Parathyroid adenoma (tissue), 2 donors: ENCODE measurements around the gene DLG2.

Experiments used
- H2AFZ ChIP-seq: fragments of 300-600 bp; sonication (generic); one replicate; pipeline ENCODE4 v1.7.0; 2017; ENCODE audit warnings: antibody characterized with exemption, mild to moderate bottlenecking
- H3K27ac ChIP-seq: fragments of 300-600 bp; sonication (generic); one replicate; pipeline ENCODE4 v1.7.0; 2017
- H3K27me3 ChIP-seq: fragments of 300-600 bp; sonication (generic); one replicate; pipeline ENCODE4 v1.7.0; 2017; ENCODE audit warnings: low read length; ENCODE audit not compliant: control insufficient read depth, insufficient read depth
- H3K36me3 ChIP-seq: fragments of 300-600 bp; sonication (generic); one replicate; pipeline ENCODE4 v1.7.0; 2017; ENCODE audit warnings: low read length; ENCODE audit not compliant: control insufficient read depth, insufficient read depth
- H3K4me1 ChIP-seq: fragments of 300-600 bp; sonication (generic); one replicate; pipeline ENCODE4 v1.7.0; 2017; ENCODE audit warnings: control low read depth
- H3K4me2 ChIP-seq: fragments of 300-600 bp; sonication (generic); one replicate; pipeline ENCODE4 v1.7.0; 2017; ENCODE audit warnings: low read length
- H3K4me3 ChIP-seq: fragments of 300-600 bp; sonication (generic); one replicate; pipeline ENCODE4 v1.7.0; 2017; ENCODE audit warnings: low read depth, low read length
- H3K79me2 ChIP-seq: fragments of 300-600 bp; sonication (generic); one replicate; pipeline ENCODE4 v1.7.0; 2017; ENCODE audit warnings: control low read depth
- H3K9ac ChIP-seq: fragments of 300-600 bp; sonication (generic); one replicate; pipeline ENCODE4 v1.7.0; 2017; ENCODE audit warnings: mild to moderate bottlenecking
- H3K9me3 ChIP-seq: fragments of 300-600 bp; sonication (generic); one replicate; pipeline ENCODE4 v1.7.0; 2017; ENCODE audit warnings: low read length; ENCODE audit not compliant: control insufficient read depth
- TF ChIP-seq, protein P1 (sequence below): fragments of 300-600 bp; sonication (generic); IDR thresholded peaks from one replicate; pipeline ENCODE4 v1.7.0; 2017; ENCODE audit warnings: antibody characterized with exemption, mild to moderate bottlenecking
- donor health status: primary hyperparathyroidism.

Gene DLG2

DNA sequence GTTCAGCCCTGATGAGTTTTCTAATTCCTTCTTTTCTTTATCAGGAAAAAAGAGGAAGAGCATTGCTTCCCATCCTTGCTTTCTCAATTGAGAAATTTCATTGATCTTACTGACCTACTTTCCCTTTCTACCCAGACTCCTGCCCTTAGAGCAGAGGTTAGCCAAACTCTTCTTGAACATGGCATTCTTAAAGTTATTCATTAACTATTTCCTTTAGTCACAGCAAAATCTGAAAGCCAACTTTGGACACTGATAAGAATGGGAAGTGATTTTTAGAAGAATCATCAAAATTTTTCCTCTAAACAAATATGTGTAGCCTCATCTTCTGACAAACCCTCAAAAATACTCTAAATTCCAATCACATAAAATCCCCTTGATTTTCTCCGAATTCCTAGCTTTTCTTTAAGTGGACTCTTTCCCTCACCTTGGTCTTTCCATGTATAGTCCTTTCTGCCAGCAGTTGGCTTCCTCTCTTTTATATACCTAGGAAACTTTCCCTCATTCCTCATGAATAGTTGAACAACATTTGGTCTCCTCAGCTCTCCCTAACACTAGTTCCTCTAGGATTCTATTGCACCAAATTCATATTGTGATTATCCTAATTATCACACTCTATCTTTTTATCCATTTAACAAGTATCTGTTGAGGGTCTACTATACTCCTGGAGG lies 1774.2 kb downstream of the DLG2 start:
- Histone ChIP-seq H3K27me3 (no peaks in the 10 kb centered on the region), H3K79me2 (no peaks in the 10 kb centered on the region), H3K9me3 (no peaks in the 10 kb centered on the region), H3K4me1 (no peaks in the 10 kb centered on the region), H3K4me3 (no peak overlapping the region), H2AFZ (no peak overlapping the region), H3K27ac (no peak overlapping the region), H3K36me3 (no peaks in the 10 kb centered on the region), H3K9ac (no peak overlapping the region), H3K4me2 (no peak overlapping the region)
- TF ChIP-seq, protein P1, sequence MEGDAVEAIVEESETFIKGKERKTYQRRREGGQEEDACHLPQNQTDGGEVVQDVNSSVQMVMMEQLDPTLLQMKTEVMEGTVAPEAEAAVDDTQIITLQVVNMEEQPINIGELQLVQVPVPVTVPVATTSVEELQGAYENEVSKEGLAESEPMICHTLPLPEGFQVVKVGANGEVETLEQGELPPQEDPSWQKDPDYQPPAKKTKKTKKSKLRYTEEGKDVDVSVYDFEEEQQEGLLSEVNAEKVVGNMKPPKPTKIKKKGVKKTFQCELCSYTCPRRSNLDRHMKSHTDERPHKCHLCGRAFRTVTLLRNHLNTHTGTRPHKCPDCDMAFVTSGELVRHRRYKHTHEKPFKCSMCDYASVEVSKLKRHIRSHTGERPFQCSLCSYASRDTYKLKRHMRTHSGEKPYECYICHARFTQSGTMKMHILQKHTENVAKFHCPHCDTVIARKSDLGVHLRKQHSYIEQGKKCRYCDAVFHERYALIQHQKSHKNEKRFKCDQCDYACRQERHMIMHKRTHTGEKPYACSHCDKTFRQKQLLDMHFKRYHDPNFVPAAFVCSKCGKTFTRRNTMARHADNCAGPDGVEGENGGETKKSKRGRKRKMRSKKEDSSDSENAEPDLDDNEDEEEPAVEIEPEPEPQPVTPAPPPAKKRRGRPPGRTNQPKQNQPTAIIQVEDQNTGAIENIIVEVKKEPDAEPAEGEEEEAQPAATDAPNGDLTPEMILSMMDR, result no peak

DNA sequence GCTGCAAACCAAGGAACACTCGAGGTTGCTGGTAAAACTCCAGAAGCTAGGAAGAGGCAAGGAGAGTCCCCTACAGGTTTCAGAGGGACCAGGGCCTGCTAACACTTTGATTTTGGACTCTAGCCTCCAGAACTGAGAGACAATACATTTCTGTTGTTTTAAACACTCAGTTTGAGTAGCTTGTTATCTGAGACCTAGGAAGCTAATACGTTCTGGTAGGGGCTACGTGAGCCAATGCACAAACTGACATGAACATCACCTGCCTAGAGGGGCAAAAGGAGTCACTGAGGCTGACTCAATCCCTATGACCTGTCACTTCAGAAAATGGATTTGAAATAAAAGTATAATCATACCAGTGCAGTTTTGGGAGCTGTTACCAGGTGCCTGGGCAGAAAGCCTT lies 1775.1 kb downstream of the DLG2 start:
- no peak overlapping the region for H3K27ac ChIP-seq
- no peaks in the 10 kb centered on the region for H3K79me2 ChIP-seq
- no peak overlapping the region for H3K4me3 ChIP-seq
- TF ChIP-seq, protein P1, result no peak
- H3K36me3 ChIP-seq, result no peaks in the 10 kb centered on the region
- H3K27me3 ChIP-seq, result no peaks in the 10 kb centered on the region
- H3K9me3 ChIP-seq, result no peaks in the 10 kb centered on the region
- no peak overlapping the region for H3K4me2 ChIP-seq
- no peak overlapping the region for H2AFZ ChIP-seq
- H3K4me1 ChIP-seq, result no peaks in the 10 kb centered on the region
- no peak overlapping the region for H3K9ac ChIP-seq

DNA sequence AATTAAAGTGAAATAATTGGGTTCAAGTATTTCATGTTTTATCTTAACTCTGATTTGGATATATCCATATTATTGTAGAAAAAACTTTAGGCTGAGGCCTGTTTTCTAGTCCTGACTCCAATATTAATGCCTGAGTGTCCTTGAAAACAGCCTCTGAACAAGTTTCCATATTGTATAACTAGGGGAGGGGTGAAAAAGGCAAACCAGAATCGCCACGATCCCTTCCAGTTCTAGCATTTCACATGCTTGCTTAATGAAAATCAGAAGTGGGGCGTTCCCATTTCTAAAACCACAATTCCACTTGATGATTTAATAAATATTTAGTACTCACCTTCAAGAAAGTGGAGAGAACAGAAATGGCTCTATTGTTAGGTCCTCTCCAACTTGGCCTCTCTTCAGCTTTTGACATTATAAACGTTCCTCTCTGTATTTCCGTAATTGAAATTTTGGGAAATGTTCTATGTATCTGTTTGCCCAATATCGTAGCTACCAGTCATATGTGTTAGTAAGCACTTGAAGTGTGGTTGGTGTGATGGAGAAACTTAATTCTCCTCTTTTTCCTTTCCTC lies 1779.6 kb downstream of the DLG2 start:
- no peak overlapping the region for H3K4me3 ChIP-seq
- H3K79me2 ChIP-seq, result no peaks in the 10 kb centered on the region
- no peaks in the 10 kb centered on the region for H3K36me3 ChIP-seq
- H3K27me3 ChIP-seq, result no peaks in the 10 kb centered on the region
- TF ChIP-seq, protein P1, result no peak
- H3K9me3 ChIP-seq, result no peaks in the 10 kb centered on the region
- H3K4me1 ChIP-seq, result no peaks in the 10 kb centered on the region
- no peak overlapping the region for H3K27ac ChIP-seq
- no peak overlapping the region for H3K4me2 ChIP-seq
- no peak overlapping the region for H3K9ac ChIP-seq
- H2AFZ ChIP-seq, result no peak overlapping the region

DNA sequence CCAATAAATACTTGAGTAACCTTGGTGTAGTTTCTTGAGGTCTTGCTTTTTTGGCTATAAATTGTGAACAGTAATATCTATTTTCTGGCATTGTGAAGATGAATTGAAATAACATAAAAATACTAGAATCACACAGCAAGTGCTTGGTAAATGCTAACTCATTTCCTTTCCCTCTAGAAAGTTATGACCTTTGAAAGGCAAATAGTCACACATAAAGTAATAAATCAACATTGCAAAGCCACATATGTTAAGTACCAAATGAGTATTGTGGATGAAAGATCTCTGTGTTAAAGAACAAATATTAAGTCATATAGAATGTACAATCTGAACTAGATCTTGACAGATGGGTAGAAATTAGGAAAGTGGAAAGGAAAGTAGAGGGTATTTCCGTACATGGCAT lies 1781.3 kb downstream of the DLG2 start:
- TF ChIP-seq, protein P1, result no peak
- no peak overlapping the region for H3K4me3 ChIP-seq
- no peak overlapping the region for H3K9ac ChIP-seq
- no peak overlapping the region for H3K4me2 ChIP-seq
- no peaks in the 10 kb centered on the region for H3K4me1 ChIP-seq
- no peak overlapping the region for H2AFZ ChIP-seq
- no peaks in the 10 kb centered on the region for H3K79me2 ChIP-seq
- no peaks in the 10 kb centered on the region for H3K27me3 ChIP-seq
- H3K9me3 ChIP-seq, result no peaks in the 10 kb centered on the region
- no peaks in the 10 kb centered on the region for H3K36me3 ChIP-seq
- no peak overlapping the region for H3K27ac ChIP-seq

DNA sequence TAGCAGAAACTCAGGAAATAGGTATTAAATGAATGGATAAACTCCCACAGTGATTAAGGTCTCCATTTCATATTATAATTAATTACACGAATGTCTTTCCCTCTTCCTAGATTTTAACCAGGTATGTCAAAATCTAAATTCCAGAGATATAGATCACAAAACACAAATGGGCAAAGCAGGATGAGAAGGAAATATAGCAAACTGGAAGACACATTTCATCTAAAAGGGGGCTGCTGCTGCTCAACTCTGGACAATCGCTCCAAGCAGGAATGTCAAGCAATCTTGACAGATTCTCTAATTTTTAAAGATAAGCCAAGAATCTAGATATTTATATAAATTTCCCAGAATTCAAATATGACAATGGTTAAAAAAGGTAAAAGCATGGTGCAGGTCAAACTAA lies 1786.8 kb downstream of the DLG2 start:
- Histone ChIP-seq H3K4me1 (no peaks in the 10 kb centered on the region), H3K27ac (no peak overlapping the region), H3K9me3 (no peaks in the 10 kb centered on the region), H3K36me3 (no peaks in the 10 kb centered on the region), H2AFZ (no peak overlapping the region), H3K9ac (no peak overlapping the region), H3K4me3 (no peak overlapping the region), H3K4me2 (no peak overlapping the region), H3K79me2 (no peaks in the 10 kb centered on the region), H3K27me3 (no peaks in the 10 kb centered on the region)
- TF ChIP-seq, protein P1, result no peak
